Epithelial cell of esophagus (primary cell): Measurements from ENCODE around the gene CTAG2.
"Not testable (repeated sequence)": the region's sequence is repeated elsewhere in the genome, so short reads cannot be mapped to it uniquely, and the experiment has no call there.

ENCODE experiments used
- DNase-seq: peaks from one replicate; pipeline ENCODE4 v3.0.0; 2010; ENCODE audit warnings: low read depth
- H3K4me3 ChIP-seq: 2 replicates; pipeline ENCODE4 v1.5.1; 2011; ENCODE audit warnings: mild to moderate bottlenecking, low read length, control low read depth
- CTCF ChIP-seq: IDR thresholded peaks from 2 replicates; pipeline ENCODE4 v1.5.1; 2011; ENCODE audit warnings: low read depth, mild to moderate bottlenecking, low read length, control low read depth, inconsistent platforms; ENCODE audit not compliant: insufficient read depth; ENCODE audit errors: missing control alignments

CTAG2 gene

GRCh38 chrX:154633661-154634060, 19.7 kb downstream of the CTAG2 start:
- H3K4me3 ChIP-seq, DNase-seq: not testable (repeated sequence)

- not testable (repeated sequence) for DNase-seq, H3K4me3 ChIP-seq
These were observed 22.4 kb downstream of the CTAG2 start for GRCh38 chrX:154630949-154631348.

- not testable (repeated sequence) for DNase-seq, H3K4me3 ChIP-seq
These were observed 24.4 kb downstream of the CTAG2 start for GRCh38 chrX:154628960-154629359.

DNA sequence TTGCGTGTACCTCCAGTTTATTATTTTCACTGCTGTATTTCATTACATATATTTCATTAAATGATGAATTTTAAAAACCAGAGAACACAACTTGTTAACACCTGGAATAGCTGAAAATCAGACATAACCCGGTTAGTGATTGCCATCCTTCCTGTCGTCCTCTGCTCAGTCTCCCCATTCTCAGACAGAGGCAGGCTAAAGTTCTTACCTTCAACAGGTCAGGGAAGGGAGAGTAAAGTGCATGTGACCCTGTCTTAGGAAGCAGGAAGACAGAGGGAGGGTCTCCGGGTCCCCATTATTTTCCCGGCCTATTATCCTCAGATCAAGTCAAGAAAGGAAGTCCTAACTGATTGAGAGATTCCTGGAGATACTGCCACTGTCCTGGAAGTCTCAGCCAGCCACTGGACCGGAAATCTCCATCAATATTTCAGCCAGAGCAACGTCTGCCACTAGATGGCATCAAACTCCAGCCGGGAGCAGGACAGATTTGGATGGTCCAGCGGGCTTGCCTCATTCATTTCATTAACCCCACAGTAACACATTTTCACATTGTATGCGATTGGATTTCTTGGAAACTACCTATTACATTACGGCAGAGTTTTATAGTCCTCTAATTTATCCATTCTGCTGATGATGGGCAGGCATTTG, 32.5 kb downstream of the CTAG2 start:
- DNase-seq, H3K4me3 ChIP-seq: not testable (repeated sequence)

GRCh38 chrX:154619182-154619581, 34.2 kb downstream of the CTAG2 start, which contains the start of gene CTAG1B:
CTAG1B (minus strand) TSS chrX:154619282; CDS start chrX:154619218, 64 bp downstream.
- not testable (repeated sequence) for H3K4me3 ChIP-seq, DNase-seq

GRCh38 chrX:154613586-154613985, 39.8 kb downstream of the CTAG2 start:
- H3K4me3 ChIP-seq, DNase-seq: not testable (repeated sequence)

GRCh38 chrX:154611146-154611545, 42.2 kb downstream of the CTAG2 start:
- not testable (repeated sequence) for H3K4me3 ChIP-seq, DNase-seq

DNA sequence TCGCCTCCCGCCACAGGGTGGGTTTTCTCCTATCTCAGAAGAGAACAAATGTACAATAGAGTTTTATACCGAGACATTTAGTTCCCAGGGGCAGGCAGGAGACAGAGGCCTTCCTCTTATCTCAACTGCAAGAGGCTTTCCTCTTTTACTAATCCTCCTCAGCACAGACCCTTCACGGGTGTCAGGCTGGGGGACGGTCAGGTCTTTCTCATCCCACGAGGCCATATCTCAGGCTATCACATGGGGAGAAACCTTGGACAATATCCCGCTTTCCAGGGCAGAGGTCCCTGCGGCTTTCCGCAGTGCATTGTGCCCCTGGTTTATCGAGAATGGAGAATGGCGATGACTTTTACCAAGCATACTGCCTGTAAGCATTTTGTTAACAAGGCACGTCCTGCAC, 44.6 kb downstream of the CTAG2 start:
- H3K4me3 ChIP-seq, DNase-seq: not testable (repeated sequence)

DNA sequence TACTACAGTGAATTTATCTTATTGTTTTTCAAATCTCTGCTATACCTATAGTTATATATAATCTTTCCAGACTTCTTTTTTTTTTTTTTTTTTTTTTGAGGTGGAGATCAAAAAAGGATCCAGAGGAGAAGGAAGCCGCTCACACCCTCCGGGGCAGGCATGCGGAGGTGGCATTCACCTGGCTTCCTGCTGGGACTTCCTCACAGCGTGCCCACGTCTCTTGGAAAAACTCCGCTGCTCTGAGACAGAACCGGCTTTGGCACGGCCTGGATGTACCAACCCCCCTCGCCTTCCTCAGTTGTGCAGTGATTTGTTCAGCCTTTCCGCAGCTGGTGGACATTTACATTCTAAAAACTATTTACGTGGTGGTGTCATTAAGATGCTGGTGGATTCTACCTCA, 45.4 kb downstream of the CTAG2 start:
- not testable (repeated sequence) for DNase-seq, H3K4me3 ChIP-seq

DNA sequence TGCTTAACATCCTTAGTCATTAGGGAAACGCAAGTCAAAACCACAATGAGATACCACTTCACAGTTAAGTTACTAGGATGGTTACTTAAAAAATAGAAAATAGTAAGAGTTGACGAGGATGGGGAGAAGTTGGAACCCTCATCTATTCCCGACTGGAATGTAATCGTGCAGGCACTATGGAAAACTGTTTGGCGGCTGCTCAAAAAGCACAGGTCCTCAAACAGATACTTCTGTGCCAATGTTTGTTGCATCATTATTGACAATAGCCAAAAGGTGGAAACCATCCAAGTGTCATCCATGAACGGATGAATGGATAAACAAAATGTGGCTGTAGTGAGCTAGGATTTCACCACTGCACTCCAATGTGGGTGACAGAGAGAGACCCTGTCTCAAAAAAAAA, 46.0 kb downstream of the CTAG2 start:
- DNase-seq = no peak
- no peak overlapping the region for H3K4me3 ChIP-seq
- no peak for TF ChIP-seq CTCF

- TF ChIP-seq CTCF = no peak
- DNase-seq = no peak
- H3K4me3 ChIP-seq = no peak overlapping the region
These were observed 47.8 kb downstream of the CTAG2 start for GRCh38 chrX:154605566-154605965.

- H3K4me3 ChIP-seq = no peak overlapping the region
- peak; percentile 79 for DNase-seq
- TF ChIP-seq CTCF = no peak
These were observed 49.6 kb downstream of the CTAG2 start for GRCh38 chrX:154603438-154604430.
